ENCODE results near the gene PIGW.

Gene PIGW

GRCh38 chr17:36545465-36546417 lies 11.0 kb downstream of the PIGW start:
- peak; percentile 96 for DNase-seq (ENCODE audit: low read depth)

GRCh38 chr17:36546418-36547093 lies 11.8 kb downstream of the PIGW start:
- no peak for DNase-seq (ENCODE audit: low read depth)

- DNase-seq (ENCODE audit: low read depth): no peak
Measured at GRCh38 chr17:36547776-36548175, 13.0 kb downstream of the PIGW start.

- no peak for DNase-seq (ENCODE audit: low read depth)
Measured at GRCh38 chr17:36550491-36551417, 16.0 kb downstream of the PIGW start.

- no peak for DNase-seq (ENCODE audit: low read depth)
Measured at GRCh38 chr17:36553459-36553858, 18.7 kb downstream of the PIGW start.

- no peak for DNase-seq (ENCODE audit: low read depth)
Measured at GRCh38 chr17:36566081-36566480, 31.3 kb downstream of the PIGW start.

GRCh38 chr17:36575028-36575427 lies 40.2 kb downstream of the PIGW start:
- no peak for DNase-seq (ENCODE audit: low read depth)

- no peak for DNase-seq (ENCODE audit: low read depth)
Measured at GRCh38 chr17:36576793-36577192, 42.0 kb downstream of the PIGW start.

- no peak for DNase-seq (ENCODE audit: low read depth)
Measured at GRCh38 chr17:36578671-36579070, 43.9 kb downstream of the PIGW start.

GRCh38 chr17:36583787-36584186 lies 49.0 kb downstream of the PIGW start:
- no peak for DNase-seq (ENCODE audit: low read depth)

GRCh38 chr17:36586138-36586537 lies 51.4 kb downstream of the PIGW start:
- no peak for DNase-seq (ENCODE audit: low read depth)
